Suppressor macrophage (primary cell): ENCODE data around the gene INHBB.
"Not testable (repeated sequence)": the region's sequence is repeated elsewhere in the genome, so short reads cannot be mapped to it uniquely, and the experiment has no call there.

Source experiments
- DNase-seq, 4 experiments: peaks; one replicate each; pipeline ENCODE4 v3.0.0-alpha.2; 2020 to 2022

The INHBB gene

GRCh38 chr2:120382541-120383144 lies 36.7 kb downstream of the INHBB start:
- DNase-seq, result no peak

- no peak for DNase-seq
Measured at GRCh38 chr2:120383191-120383590, 37.3 kb downstream of the INHBB start.

GRCh38 chr2:120383631-120384340 lies 37.9 kb downstream of the INHBB start:
- no peak for DNase-seq

- no peak for DNase-seq
Measured at GRCh38 chr2:120384486-120385354, 38.8 kb downstream of the INHBB start.

- DNase-seq, result no peak
Measured at GRCh38 chr2:120385355-120386127, 39.6 kb downstream of the INHBB start.

GRCh38 chr2:120388222-120389035 lies 42.5 kb downstream of the INHBB start:
- DNase-seq, result no peak

GRCh38 chr2:120389036-120389391 lies 43.1 kb downstream of the INHBB start:
- DNase-seq, result no peak

- no peak for DNase-seq
Measured at GRCh38 chr2:120390381-120391055, 44.6 kb downstream of the INHBB start.

GRCh38 chr2:120391382-120391781 lies 45.4 kb downstream of the INHBB start:
- not testable (repeated sequence) for DNase-seq

GRCh38 chr2:120391911-120392665 lies 46.2 kb downstream of the INHBB start:
- DNase-seq, result no peak

- DNase-seq, result no peak
Measured at GRCh38 chr2:120392923-120393322, 47.0 kb downstream of the INHBB start.

GRCh38 chr2:120393456-120393855 lies 47.5 kb downstream of the INHBB start:
- no peak for DNase-seq

GRCh38 chr2:120394764-120395163 lies 48.8 kb downstream of the INHBB start:
- DNase-seq, result no peak

- DNase-seq, result no peak
Measured at GRCh38 chr2:120395221-120396012, 49.5 kb downstream of the INHBB start.

- DNase-seq, result no peak
Measured at GRCh38 chr2:120396013-120396860, 50.3 kb downstream of the INHBB start.

- no peak for DNase-seq
Measured at GRCh38 chr2:120396861-120397811, 51.2 kb downstream of the INHBB start.
